Left cardiac atrium (tissue), 4 donors: Measurements from ENCODE around the gene MRPL37. TPM values are rescaled to one million over a fixed set of nuclear protein-coding genes. Genes with fewer than 3 reads are reported as not detected.
"Not testable (repeated sequence)": the region's sequence is repeated elsewhere in the genome, so short reads cannot be mapped to it uniquely, and the experiment has no call there.

Source experiments
- ATAC-seq, 2 donors: fragments of 200-7000 bp; cut with Tn5 transposase; one replicate each; pipeline ENCODE4 v1.9.1; 2020; ENCODE audit warnings: mild to moderate bottlenecking in 2 of 2, moderate library complexity in 2 of 2
- DNase-seq: peaks from one replicate; pipeline ENCODE4 v3.0.0-alpha.2; 2020
- intact Hi-C, 2 donors: fragments of 100-400 bp; cut with DNase I; formaldehyde crosslinking; loops; one replicate each; pipeline versions ENCODE4 v1.14.1 to v1.15.1; 2022 to 2023
- total RNA-seq, 2 donors: library from RNA; stranded (reverse); fragmentation: NEBNext Ultra II Directional; extraction: Animal tissue kit (Norgen Biotek cat#: 25700); gene quantifications; one replicate each; pipeline ENCODE4 v1.2.1, GENCODE V29; 2021
- donor health status: DM: no; HTN: yes; CAD: no.
- donor health status: DM: no; HTN: yes; CAD: no; lungs with severe emphysema.
- donor health status: DM: yes; HTN: yes; CAD: no.
- donor health status: Dilated cardiomyopathy.

Gene MRPL37
- total RNA-seq, 2 donors from 2014 or later: 54.7 to 64.2 TPM

DNA sequence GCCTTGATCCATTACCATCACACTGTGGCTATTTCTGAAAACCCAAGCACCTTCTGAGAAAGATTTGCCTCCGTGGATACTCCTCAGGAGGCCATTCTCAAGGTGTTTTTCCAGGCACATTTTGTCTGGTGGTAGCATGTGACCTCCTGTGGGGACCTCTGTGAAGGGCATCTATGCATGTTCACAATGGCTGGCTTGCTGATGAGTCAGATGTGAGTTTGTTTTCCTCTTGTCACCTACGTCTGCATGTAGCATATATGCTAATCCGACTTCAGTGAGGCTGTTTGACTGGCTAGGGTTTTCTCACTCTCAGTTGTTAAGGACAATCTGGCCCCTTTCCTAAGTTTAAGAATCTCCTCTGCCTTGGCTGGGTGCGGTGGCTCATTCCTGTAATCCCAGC lies 7.9 kb downstream of the MRPL37 start:
- intact Hi-C loops: loop anchor here in 1 of 2 donors (10.0 kb wide), 1 partner anchor 67 kb away; no protein-coding TSS in a partner anchor
- ATAC-seq, DNase-seq: not testable (repeated sequence)

DNA sequence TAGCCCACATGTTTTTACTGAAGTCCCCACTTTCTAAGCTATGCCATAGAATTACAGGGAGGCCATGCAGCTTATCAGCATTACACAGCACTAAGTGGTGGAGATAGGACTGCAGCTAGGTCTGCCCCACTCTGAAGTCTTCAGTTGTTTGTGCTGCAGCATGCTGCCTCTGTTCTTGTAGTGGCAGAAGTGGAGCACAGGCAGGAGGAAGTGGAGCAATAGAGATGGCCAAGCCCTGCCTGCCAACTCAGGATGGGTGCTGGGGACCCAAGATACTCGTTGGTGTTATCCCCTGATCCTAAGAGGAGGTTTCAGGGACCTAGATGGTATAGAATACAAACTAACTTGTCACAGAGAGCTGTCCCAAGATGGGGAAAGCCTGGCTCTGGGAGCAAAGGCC lies 12.9 kb downstream of the MRPL37 start:
- no peak for DNase-seq
- intact Hi-C loops: no loop called here
- no peak for ATAC-seq

DNA sequence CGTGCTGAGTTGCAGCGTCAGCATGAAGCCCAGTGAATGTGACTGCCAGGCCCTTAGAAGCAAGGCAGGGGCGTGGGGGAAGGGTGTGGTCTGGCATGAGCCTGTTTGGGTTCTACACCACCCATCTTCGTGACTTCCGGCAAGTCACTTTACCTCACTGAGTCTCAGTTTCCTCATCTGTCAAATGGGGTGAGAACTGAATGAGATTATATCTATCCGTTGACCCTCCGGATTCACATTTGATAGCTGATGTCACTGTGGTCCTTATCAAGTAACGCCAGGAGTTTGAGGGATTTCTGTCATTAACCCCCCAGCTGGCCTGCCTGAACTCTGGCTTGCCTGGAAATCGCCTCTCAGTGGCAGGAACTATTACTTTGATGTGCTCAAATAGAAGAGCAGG lies 15.6 kb downstream of the MRPL37 start:
- intact Hi-C loops: no loop called here
- DNase-seq (no peak), ATAC-seq (no peak)

DNA sequence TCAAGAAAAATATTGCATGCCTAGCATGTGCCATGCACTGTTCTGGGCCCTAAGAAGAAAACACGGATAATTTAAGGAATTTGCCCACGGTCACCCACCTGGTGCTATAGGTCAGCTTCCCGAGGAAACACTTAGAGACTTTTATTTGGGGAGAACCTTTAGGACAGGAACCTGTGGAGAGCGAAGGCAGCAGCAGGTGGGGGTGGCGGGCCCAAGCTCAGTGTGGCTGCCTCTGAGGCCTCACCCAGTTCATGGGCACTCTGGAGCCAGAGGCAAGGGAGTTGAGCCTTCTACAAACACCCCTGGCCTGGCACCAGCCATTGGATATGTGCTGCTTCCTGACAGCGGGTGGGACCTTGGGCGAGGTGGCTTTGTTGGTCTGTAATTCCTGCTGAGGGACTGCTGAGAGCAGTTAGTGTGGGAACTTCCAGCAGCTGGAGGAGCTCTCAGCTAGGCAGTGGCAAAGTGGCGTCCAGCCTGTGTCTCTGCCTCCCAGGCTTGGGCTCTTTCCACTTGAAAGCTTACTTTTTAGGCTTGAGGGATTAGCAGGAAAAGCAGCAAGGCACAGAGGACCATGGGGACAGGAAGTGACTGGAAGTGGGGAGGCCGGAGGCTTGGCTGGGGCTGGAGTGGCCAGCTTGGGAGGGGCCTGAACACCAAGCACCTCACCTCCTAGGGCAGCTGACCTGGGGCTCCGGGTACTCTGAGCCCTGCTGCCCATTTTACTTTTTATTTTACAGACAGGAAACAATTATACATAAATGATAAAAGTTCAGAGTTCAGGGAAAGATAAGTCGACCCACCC lies 19.1 kb downstream of the MRPL37 start:
- DNase-seq (no peak), ATAC-seq (no peak)
- intact Hi-C loops: no loop called here

DNA sequence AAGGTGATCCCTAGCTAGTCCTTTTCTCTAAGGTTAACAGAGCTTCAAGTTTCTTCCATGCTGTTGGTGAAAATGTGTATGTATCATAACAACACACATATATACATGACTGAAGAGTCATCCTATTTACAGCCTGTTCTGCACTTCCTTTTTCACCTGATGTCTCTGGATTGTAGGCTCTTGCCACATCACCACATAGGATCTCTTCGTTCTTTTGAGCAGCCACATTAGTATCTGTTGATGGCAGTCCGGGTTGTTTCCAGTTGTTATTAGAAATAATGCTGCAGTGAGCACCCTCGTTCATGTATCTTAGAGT lies 19.7 kb downstream of the MRPL37 start:
- no peak for ATAC-seq
- DNase-seq: no peak
- intact Hi-C loops: loop anchor here in 1 of 2 donors (10.0 kb wide), 1 partner anchor 185 kb away; the partner anchor contains the start of gene SSBP3

DNA sequence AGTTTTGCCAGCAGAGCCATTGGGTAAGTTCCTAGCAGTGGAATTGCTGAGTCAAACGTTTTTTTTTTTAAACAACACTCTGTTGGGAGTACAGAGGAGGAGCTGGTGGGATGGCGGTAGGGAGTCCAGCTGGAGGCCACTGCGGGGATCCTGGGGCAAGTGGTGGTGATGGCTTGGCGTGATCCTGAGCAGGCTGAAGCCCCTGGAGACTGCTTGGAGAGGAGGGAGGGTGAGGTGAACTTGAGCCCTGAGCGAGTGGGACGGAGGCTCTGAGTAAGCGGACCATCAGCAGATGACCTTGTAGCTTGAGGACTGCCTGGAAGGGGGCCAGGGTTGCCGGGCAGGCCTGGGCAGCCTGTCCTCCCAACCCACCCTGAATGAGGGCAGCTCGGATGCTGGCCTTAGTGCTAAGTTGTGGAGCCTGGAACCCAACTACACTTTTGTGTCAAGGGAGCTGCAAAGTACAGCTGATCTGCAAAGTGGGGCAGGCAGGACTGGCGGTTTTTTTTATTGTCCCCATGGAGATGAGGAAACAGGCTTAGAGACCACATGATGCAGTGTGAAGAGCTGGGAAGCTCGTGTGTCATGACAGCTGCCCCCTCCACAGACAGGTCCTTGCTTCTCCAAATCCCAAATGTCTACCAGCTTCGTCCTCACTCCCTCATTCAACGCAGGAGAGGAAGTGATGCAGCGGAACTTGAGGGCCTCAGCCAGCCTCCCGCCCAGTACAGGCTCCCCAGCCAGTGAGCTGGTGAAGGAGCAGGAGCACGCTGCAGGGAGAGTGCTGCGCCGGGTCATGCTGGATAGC lies 20.2 kb downstream of the MRPL37 start:
- DNase-seq (peak; percentile 72), ATAC-seq (peak; percentile 69 to 79)
- intact Hi-C loops: loop anchor here in 1 of 2 donors (10.0 kb wide), 1 partner anchor 185 kb away; the partner anchor contains the start of gene SSBP3

DNA sequence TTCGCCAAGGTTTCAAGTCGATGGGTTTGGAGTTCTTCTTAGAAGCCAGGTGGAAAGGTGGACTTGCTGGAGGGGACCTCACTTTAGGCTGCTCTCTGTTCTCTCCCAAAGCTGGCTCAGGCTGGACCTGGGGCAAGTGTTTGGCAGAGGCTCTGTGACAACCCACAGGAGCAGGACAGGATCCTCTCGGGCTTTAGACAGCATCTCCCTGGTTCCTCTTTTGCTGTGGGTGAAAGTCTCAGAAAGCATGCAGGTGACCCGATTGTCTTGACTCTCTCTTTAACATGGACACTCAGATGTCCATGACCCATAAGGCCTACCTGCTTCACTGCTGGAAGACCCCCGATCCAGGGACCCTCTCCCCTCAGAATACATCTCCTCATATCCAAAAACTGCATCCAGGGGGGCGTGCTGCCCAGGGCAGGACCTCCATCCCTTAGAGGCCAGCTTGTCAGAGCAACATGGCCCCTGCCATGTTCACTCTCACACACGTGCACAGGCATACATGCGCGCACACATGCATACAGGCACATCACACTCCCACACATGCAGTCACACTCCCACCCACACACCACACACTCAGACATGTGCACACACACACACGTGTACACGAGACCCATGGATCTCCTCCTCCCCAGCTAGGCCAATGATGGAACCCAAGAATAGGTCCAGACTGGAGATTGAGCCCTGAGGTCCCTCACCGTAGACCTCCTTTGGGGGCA lies 21.3 kb downstream of the MRPL37 start:
- DNase-seq (no peak), ATAC-seq (no peak)
- intact Hi-C loops: loop anchor here in 1 of 2 donors (10.0 kb wide), 1 partner anchor 184 kb away; the partner anchor contains the start of gene SSBP3

DNA sequence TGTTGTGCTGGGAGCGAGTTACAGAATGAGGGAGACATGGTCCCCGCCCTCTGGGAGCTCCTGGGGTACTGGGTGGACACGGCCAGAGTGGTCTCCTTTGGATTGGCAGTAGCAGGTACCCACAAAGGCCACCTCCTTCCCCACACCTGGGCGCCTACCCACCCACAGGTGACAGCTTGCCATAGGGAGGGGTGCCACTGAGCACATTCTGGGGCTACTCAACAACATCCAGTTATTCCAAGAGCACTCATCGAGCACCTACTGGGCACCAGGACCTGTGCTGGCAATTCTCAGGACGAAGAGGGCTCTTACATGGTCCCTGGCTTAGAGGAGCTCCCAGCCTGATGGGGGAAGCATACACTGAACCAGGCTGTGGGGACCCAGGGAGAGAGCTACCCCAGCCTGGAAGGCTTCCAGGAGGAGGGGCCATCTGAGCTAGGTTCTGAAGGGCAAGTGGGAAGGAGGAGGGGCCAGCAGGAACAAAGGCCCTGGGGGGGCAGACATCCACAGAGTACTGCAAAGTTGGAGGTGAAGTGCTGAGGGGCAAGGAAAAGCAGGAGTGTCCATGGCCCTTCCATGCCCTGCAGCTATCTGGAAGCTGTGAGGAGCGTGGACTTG lies 22.0 kb downstream of the MRPL37 start:
- intact Hi-C loops: loop anchor here in 1 of 2 donors (10.0 kb wide), 1 partner anchor 183 kb away; the partner anchor contains the start of gene SSBP3
- ATAC-seq: no peak
- DNase-seq: no peak

DNA sequence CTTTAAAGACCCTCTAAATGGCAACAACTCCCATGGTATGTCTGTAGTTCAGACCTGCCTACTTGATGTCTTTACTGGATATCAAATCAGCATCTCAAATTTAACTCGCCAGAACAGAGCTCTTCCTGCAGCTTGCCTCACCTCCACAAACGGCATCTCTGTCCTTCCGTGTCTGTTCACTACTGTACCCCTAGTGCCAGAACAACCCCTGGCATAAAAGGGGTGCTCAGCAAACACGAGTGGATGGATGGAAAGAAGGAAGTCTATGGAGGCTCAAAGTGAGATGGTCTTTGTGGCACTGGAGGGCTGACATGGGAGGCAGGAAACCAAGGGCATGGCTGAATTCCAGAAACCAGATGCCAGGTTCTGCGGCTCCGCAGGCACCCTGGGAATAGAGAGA lies 22.7 kb downstream of the MRPL37 start:
- DNase-seq: no peak
- no peak for ATAC-seq
- intact Hi-C loops: loop anchor here in 1 of 2 donors (10.0 kb wide), 1 partner anchor 182 kb away; the partner anchor contains the start of gene SSBP3

DNA sequence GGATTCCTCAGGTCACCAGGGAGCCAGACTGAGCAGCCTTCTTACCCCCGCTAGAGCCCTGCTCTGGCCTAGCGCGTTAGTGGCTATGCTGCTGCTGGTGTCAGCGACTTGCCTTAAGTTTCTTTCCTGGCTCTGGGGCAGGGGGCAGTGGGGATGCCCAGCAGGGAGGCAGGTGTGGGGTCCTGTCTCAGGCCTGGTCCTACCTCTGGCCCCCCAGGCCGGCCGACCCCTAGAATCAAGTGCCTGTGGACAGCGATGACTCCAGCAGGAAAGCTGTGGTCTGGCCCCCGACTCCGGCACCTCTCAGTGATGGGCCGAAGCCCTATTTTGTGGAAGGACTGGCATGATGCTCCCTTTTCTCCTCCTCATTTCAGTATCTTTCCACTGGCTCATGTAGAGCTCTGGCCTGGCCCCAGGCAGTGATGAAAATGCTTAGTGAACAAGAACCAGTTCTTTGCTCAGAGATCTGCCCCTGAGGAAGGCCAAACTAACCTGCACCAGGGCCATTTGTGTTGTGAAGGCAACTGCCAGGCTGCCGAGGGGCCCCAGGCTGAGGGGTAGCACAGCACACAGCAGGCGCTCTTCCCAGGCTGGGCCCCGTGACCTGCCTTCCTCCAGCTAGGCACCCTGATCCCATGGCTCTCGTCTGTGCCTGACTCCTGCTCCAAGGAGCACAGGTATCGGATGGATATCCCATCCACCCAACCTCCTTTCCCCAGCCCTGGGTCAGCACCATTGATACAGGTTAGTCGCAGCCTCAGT lies 23.7 kb downstream of the MRPL37 start:
- intact Hi-C loops: loop anchor here in 1 of 2 donors (10.0 kb wide), 1 partner anchor 181 kb away; the partner anchor contains the start of gene SSBP3
- DNase-seq: no peak
- no peak for ATAC-seq

DNA sequence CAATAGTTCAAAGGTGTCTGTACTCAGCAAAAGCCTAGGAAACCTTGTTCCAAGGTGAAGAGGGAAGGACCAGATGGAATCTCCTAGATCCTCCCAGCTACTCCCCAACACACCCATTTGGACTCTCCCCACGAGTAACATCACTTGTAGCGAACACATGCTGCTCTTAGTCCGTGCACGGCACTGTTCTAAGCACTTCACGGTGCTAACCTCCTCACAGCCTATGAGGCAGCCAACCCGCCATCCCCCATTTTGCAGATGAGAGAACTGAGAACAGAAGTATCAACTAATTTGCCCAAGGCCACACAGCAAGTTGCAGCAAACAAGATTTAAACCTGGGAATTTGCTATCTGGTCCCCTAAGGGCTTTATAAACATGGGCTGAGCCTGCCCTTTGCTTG lies 24.3 kb downstream of the MRPL37 start:
- no peak for DNase-seq
- no peak for ATAC-seq
- intact Hi-C loops: loop anchor here in 1 of 2 donors (10.0 kb wide), 1 partner anchor 181 kb away; the partner anchor contains the start of gene SSBP3

DNA sequence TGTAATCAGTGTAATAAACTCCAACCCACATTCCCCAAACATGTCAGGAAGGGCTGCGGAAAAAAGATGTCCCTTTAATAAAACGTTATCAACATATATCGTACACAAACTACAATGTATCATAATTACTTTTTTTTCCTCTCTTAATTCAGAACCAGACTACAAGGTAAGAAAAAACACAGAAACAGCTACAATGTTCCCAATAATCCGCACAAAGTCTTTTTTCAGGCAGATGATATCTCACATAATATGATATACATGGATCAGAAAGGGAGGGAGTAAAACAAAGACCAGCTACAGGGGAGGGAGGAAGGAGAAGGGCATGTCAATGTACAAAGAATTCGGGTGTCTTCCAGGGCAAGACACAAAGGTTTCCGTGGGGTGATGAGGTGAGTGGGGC lies 25.4 kb downstream of the MRPL37 start:
- no peak for DNase-seq
- intact Hi-C loops: loop anchor here in 1 of 2 donors (10.0 kb wide), 1 partner anchor 179 kb away; the partner anchor contains the start of gene SSBP3
- no peak for ATAC-seq

DNA sequence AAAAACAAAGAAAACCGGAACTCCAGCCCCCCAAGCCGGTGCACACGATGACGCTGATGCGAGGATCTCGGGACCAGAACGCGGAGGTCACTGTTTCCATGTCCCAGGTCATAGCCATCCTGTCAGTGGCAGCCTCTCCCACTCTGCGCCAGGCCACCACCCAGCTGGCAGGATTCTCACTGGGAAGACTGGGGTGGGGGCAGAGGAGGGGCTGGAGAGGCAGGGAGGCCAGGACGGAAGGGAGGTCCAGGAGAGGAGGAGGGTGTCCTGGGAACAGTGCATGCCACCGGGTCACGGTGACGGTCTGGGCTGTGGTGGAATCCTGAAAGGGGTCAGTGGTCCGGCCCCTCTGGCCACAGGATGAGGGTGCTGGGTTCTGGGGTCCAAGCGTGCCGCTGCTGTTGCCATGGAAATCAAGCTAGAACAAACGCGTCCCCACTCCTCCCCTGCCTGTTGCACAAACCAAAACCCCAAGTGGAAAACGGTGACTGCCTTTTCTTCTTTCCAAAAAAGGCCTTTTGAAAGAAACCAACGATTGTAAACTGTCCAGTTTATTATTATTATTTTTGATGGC lies 26.1 kb downstream of the MRPL37 start:
- intact Hi-C loops: loop anchor here in 1 of 2 donors (10.0 kb wide), 1 partner anchor 179 kb away; the partner anchor contains the start of gene SSBP3
- no peak for DNase-seq

DNA sequence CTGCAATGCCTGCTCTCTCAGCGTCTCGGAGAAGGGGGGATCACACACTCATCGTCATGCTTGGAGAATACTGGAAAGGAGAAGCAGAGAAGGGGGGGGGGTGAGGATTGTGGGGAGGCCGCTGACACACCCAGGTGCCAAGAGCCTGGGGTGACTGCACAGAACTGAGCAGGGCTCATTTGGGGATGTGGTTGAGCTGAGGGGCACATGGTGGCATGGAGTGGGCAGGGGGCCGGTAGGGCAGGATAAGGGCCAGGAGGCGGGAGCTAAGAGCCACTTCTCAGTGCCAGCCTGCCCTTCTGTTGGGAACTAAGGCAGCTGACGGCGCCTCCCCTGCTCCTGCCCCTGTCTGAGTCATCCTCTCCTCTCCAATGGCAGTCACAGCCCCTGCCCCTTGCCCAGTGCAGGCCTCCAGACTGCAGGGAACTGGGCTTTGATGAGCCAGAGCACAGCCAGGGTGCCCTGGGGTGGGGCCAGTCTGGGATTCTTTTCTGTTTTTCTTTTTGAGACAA lies 27.2 kb downstream of the MRPL37 start:
- DNase-seq (no peak), ATAC-seq (peak in 1 of 2 donors; percentile 43)
- intact Hi-C loops: loop anchor here in 1 of 2 donors (10.0 kb wide), 1 partner anchor 178 kb away; the partner anchor contains the start of gene SSBP3

More for the DNA sequence above, 26.1 kb downstream of the MRPL37 start:
- ATAC-seq: no peak

DNA sequence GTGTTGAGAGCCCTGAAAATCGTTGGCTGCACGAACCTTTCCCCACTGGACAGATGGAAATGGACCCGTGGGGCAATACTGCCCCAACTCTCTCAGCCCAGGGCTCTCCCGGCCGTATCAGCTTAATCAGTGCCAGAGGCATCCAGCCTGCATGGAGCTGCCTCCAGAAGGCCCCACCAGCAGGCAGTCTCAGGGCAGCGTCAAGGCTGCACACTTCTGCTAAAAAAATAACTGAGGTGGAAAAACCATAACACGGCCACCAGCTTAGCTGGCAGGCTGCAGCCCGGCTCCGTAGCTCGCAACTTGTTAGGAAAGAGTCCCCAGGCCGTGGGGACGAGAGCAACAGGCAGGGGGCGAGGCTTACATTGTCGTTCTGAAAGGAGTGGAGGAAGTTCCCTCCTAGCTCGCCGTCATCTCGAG lies 27.9 kb downstream of the MRPL37 start:
- intact Hi-C loops: loop anchor here in 1 of 2 donors (10.0 kb wide), 1 partner anchor 177 kb away; the partner anchor contains the start of gene SSBP3
- ATAC-seq (no peak), DNase-seq (no peak)

DNA sequence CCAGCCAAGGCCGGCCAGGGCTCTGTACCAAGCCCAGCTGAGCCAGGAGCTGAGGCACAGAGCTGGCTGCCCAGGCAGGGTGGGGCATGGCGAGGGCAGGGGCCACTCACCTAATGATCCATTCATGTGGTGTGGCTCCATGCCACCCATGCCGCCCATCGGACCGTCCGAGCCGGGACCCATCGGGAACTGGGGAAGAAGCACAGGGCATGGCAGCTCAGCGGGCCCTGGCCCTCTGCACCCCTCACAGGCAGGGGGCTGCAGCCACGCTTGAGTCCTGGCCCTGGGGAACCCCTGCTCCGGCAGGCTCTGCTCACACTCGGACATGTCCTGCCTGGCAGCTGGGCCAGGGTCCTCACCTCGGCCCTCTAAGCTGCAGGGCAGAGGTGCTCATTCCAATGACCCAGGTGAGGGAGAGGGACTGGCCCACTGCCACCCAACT lies 28.7 kb downstream of the MRPL37 start:
- DNase-seq (no peak), ATAC-seq (no peak)
- intact Hi-C loops: loop anchor here in 1 of 2 donors (10.0 kb wide), 1 partner anchor 176 kb away; the partner anchor contains the start of gene SSBP3
